IgD-negative memory B cell (primary cell): Measurements from ENCODE around the gene PRICKLE2. TPM values are rescaled to one million over a fixed set of nuclear protein-coding genes. Genes with fewer than 3 reads are reported as not detected.

Source experiments
- H3K27ac Mint-ChIP-seq, 3 donors: one replicate each; pipeline ENCODE4 v1.8.0; 2020 to 2022; ENCODE audit warnings: mild to moderate bottlenecking in 3 of 3, mixed read lengths in 3 of 3, moderate library complexity in 1 of 3
- H3K27me3 Mint-ChIP-seq: one replicate; pipeline ENCODE4 v1.8.0; 2021; ENCODE audit warnings: mixed read lengths
- H3K36me3 Mint-ChIP-seq: one replicate; pipeline ENCODE4 v1.8.0; 2020; ENCODE audit warnings: mild to moderate bottlenecking, mixed read lengths
- H3K4me1 Mint-ChIP-seq, 3 donors: one replicate each; pipeline ENCODE4 v1.8.0; 2020 to 2022; ENCODE audit warnings: mixed read lengths in 3 of 3, mild to moderate bottlenecking in 1 of 3
- H3K4me3 Mint-ChIP-seq, 4 donors: one replicate each; pipeline ENCODE4 v1.8.0; 2020 to 2022; ENCODE audit warnings: mild to moderate bottlenecking in 4 of 4, mixed read lengths in 4 of 4, moderate library complexity in 3 of 4
- H3K9me3 Mint-ChIP-seq, 3 donors: one replicate each; pipeline ENCODE4 v1.8.0; 2020 to 2021; ENCODE audit warnings: mixed read lengths in 3 of 3, mild to moderate bottlenecking in 1 of 3
- polyA plus RNA-seq: library from polyadenylated mRNA; unstranded; fragments of 300-500 nt; fragmentation: Illumina TruSeq; gene quantifications from one replicate; pipeline ENCODE4 v1.2.3, GENCODE V29; 2021

PRICKLE2 gene
- polyA plus RNA-seq, 1 donor from 2014 or later: 0.73 TPM

DNA sequence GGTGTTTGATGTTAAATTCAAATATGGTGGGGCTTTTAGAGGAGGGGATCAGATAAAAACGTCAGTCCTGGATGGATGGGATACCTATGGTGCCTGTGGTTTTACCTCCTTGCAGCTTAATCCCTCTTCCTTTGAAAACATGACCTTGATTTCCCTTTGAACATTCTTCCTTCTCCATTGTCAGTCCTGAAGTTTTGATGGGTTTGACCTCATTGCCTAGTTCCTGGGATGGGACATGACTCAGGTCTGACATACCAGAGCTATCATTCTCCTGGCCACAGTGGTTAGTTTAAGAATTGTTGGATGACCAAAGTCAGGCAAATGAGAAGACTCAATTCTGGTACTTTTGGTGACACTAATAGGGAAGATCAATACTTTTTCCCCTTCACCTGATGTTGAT lies 87.2 kb downstream of the PRICKLE2 start:
- Mint-ChIP-seq H3K4me1 (peaks cover 0 to 3% (median 0%) of the 10 kb centered on the region in 3 donors), H3K4me3 (peak overlapping the region in 1 of 4 donors; percentile 32), H3K27ac (no peak overlapping the region)

DNA sequence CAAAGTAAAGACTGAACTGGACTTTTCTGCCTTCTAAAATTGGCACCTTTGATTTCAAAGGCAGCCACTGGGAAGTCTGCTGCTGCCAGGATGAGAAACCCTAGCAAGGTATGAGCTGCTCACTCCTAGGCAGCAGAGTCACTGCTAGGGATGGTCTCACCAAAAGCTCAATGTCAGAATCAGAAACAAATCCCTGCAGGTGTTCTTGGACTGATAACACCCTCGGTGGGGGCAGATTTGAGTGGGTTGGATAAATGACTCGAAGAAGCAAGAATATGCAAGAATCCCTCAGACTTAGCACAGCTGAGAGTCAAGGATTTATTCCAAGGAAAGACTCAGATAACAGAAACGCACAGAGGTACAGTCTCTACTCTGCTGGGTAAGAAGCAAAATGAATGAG lies 90.4 kb downstream of the PRICKLE2 start:
- peaks cover 4% of the 10 kb centered on the region for H3K36me3 Mint-ChIP-seq
- H3K4me1 Mint-ChIP-seq: peaks cover 0 to 3% (median 0%) of the 10 kb centered on the region in 3 donors
- no peak overlapping the region for H3K4me3 Mint-ChIP-seq
- no peak overlapping the region for H3K27ac Mint-ChIP-seq
- H3K27me3 Mint-ChIP-seq: no peaks in the 10 kb centered on the region
- no peaks in the 10 kb centered on the region for H3K9me3 Mint-ChIP-seq

More for the DNA sequence above, 87.2 kb downstream of the PRICKLE2 start:
- Mint-ChIP-seq H3K9me3 (no peaks in the 10 kb centered on the region), H3K27me3 (no peaks in the 10 kb centered on the region), H3K36me3 (peaks cover 6% of the 10 kb centered on the region)

DNA sequence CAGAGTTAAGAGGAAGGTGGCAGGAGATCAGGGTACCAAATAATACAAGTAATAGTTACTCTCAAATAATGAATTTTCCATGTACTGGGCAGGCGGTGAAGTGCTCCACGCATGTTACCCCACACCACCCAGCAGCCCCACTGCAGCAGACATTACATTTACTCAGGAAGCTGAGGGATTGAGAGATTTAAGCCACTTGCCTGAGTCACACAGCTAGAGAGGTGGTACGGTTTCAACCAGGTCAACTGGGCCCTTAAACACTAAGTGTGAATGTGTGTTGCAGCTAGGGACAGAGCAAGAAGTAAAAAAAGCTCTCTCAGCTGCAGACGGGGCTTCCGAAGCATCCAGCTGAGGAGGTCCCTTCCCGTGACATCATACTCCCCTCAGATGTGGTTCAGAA lies 91.3 kb downstream of the PRICKLE2 start:
- Mint-ChIP-seq H3K4me1 (peaks cover 0 to 3% (median 0%) of the 10 kb centered on the region in 3 donors), H3K4me3 (no peak overlapping the region), H3K27ac (no peak overlapping the region), H3K27me3 (no peaks in the 10 kb centered on the region), H3K9me3 (no peaks in the 10 kb centered on the region), H3K36me3 (peaks cover 6% of the 10 kb centered on the region)

DNA sequence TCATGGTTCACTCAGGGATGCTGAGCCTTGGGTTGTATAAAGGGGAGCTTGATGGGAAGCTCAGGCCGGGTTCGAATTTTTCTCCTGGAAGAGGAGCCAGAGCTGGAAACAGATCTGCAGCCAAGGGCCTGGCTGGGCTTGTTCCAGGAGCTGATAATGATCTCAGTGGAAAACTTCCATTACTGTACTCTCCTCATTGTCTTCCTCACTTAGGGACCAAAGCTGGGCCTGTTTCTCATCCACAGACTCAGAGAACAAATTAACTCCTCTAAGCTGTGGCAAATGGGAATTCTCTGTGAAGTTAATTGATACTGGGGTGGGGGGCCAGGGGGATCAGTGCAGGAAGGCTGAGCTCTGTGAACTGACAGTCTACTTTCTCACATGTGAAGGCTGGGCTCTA lies 92.0 kb downstream of the PRICKLE2 start:
- Mint-ChIP-seq H3K4me1 (peaks cover 0 to 3% (median 0%) of the 10 kb centered on the region in 3 donors), H3K36me3 (peaks cover 6% of the 10 kb centered on the region), H3K4me3 (no peak overlapping the region), H3K27me3 (no peaks in the 10 kb centered on the region), H3K9me3 (no peaks in the 10 kb centered on the region), H3K27ac (no peak overlapping the region)

- no peak overlapping the region for H3K4me3 Mint-ChIP-seq
- H3K36me3 Mint-ChIP-seq: peaks cover 6% of the 10 kb centered on the region
- no peak overlapping the region for H3K27ac Mint-ChIP-seq
Measured at GRCh38 chr3:64131725-64132469, 93.4 kb downstream of the PRICKLE2 start.

GRCh38 chr3:64130436-64130835 lies 94.8 kb downstream of the PRICKLE2 start:
- no peaks in the 10 kb centered on the region for H3K4me1 Mint-ChIP-seq
- H3K9me3 Mint-ChIP-seq: peaks cover 0 to 2% (median 0%) of the 10 kb centered on the region in 3 donors
- H3K27me3 Mint-ChIP-seq: no peaks in the 10 kb centered on the region
- peaks cover 6% of the 10 kb centered on the region for H3K36me3 Mint-ChIP-seq
- H3K4me3 Mint-ChIP-seq: no peak overlapping the region
- no peak overlapping the region for H3K27ac Mint-ChIP-seq

More at GRCh38 chr3:64131725-64132469, 93.4 kb downstream of the PRICKLE2 start:
- Mint-ChIP-seq H3K4me1 (peaks cover 0 to 1% (median 0%) of the 10 kb centered on the region in 3 donors), H3K9me3 (peaks cover 0 to 1% (median 0%) of the 10 kb centered on the region in 3 donors), H3K27me3 (no peaks in the 10 kb centered on the region)

DNA sequence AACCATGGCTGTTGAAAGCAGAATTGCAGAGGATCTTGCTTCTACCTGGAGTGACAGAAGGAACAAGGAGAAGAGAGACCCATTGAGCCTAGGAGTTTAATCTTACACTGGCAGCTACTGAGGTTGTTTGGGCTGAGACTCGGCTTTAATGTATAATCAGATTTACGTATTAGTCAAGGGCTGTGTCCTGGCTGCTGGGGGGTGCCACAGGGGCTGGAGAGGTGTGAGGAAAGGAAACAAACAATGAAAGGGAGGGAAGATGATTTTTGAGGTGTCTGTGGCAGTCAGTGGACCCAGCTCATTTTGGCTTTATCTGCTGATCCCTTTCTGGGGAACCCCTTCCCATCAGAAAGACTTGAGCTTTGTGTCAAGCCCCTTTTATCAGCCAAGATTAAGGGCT lies 95.7 kb downstream of the PRICKLE2 start:
- Mint-ChIP-seq H3K9me3 (peaks cover 0 to 5% (median 2%) of the 10 kb centered on the region in 3 donors), H3K4me3 (no peak overlapping the region), H3K4me1 (no peaks in the 10 kb centered on the region), H3K36me3 (peaks cover 6% of the 10 kb centered on the region), H3K27me3 (no peaks in the 10 kb centered on the region), H3K27ac (no peak overlapping the region)

DNA sequence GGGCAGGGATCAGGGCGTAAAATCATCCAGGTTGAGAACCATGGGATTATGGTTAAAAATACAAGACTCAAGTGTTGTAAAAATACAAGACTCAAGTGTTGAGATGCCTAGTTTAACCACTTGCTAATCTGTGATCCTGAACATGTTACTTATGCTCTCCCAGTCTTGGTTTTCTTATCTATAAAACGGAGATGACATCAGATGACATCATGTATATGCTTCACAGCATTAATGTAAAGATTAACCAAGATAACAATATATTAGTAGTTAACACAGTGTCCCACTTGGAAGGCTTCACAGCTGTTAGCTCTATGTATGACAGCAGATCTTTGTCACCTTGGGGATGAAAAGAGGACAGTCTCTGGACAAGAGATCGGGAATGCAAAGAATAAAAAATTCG lies 96.2 kb downstream of the PRICKLE2 start:
- H3K27ac Mint-ChIP-seq: peak overlapping the region in 1 of 3 donors; percentile 59
- H3K4me3 Mint-ChIP-seq: no peak overlapping the region
- H3K36me3 Mint-ChIP-seq: peaks cover 6% of the 10 kb centered on the region
- no peaks in the 10 kb centered on the region for H3K4me1 Mint-ChIP-seq
- peaks cover 1 to 5% (median 2%) of the 10 kb centered on the region in 3 donors for H3K9me3 Mint-ChIP-seq
- no peaks in the 10 kb centered on the region for H3K27me3 Mint-ChIP-seq

- no peak overlapping the region for H3K27ac Mint-ChIP-seq
- no peaks in the 10 kb centered on the region for H3K4me1 Mint-ChIP-seq
- peaks cover 1 to 5% (median 2%) of the 10 kb centered on the region in 3 donors for H3K9me3 Mint-ChIP-seq
- H3K4me3 Mint-ChIP-seq: no peak overlapping the region
- H3K36me3 Mint-ChIP-seq: peaks cover 2% of the 10 kb centered on the region
- no peaks in the 10 kb centered on the region for H3K27me3 Mint-ChIP-seq
Measured at GRCh38 chr3:64125561-64125960, 99.7 kb downstream of the PRICKLE2 start.

DNA sequence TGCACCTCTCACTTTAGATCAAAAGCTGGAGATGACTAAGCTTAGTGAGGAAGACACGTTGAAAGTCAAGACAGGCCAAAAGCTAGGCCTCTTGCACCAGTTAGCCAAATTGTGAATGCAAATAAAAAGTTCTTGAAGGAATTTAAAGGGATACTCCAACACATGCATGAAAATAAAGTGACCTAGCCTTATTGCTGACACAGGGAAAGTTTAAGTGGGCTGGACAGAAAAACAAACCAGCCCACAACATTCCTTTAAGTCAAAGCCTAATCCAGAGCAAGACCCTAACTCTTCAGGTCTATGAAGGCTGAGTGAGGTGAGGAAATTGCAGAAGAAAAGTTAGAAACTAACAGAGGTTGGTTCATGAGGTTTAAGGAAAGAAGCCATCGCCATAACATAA lies 101.3 kb downstream of the PRICKLE2 start:
- Mint-ChIP-seq H3K4me1 (no peaks in the 10 kb centered on the region), H3K27ac (no peak overlapping the region), H3K27me3 (no peaks in the 10 kb centered on the region), H3K9me3 (peaks cover 4 to 9% (median 5%) of the 10 kb centered on the region in 3 donors), H3K4me3 (no peak overlapping the region), H3K36me3 (peaks cover 2% of the 10 kb centered on the region)

DNA sequence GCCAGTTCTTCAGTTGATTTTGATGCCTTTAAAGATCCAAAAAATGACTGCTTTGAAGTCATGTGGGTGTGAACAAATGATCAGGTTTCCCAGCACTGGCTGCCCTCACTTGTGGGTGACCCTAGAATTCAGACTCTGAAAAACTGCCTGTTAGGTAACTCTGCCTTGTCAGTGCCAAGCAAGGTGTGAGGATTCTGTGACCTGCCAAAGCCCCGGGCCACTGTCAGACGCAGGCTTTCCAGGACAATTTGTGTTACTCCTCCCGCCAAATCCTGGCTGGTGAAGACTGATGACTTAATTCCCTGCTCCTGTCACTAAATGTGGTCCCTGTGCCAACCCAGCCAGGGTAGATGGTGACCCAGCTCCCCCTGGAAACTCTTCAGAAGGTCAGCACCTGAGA lies 102.8 kb downstream of the PRICKLE2 start:
- no peaks in the 10 kb centered on the region for H3K27me3 Mint-ChIP-seq
- no peak overlapping the region for H3K27ac Mint-ChIP-seq
- no peaks in the 10 kb centered on the region for H3K4me1 Mint-ChIP-seq
- no peak overlapping the region for H3K4me3 Mint-ChIP-seq
- peaks cover 4 to 12% (median 6%) of the 10 kb centered on the region in 3 donors for H3K9me3 Mint-ChIP-seq
- peaks cover 4% of the 10 kb centered on the region for H3K36me3 Mint-ChIP-seq

GRCh38 chr3:64121750-64122311 lies 103.4 kb downstream of the PRICKLE2 start:
- Mint-ChIP-seq H3K36me3 (peaks cover 4% of the 10 kb centered on the region), H3K4me3 (no peak overlapping the region), H3K27ac (no peak overlapping the region), H3K9me3 (peaks cover 3 to 12% (median 6%) of the 10 kb centered on the region in 3 donors), H3K4me1 (no peaks in the 10 kb centered on the region), H3K27me3 (no peaks in the 10 kb centered on the region)

- H3K27ac Mint-ChIP-seq: no peak overlapping the region
- no peaks in the 10 kb centered on the region for H3K4me1 Mint-ChIP-seq
- no peak overlapping the region for H3K4me3 Mint-ChIP-seq
- peaks cover 3 to 12% (median 6%) of the 10 kb centered on the region in 3 donors for H3K9me3 Mint-ChIP-seq
- H3K36me3 Mint-ChIP-seq: peaks cover 4% of the 10 kb centered on the region
- H3K27me3 Mint-ChIP-seq: no peaks in the 10 kb centered on the region
Measured at GRCh38 chr3:64120876-64121275, 104.4 kb downstream of the PRICKLE2 start.

- peaks cover 10% of the 10 kb centered on the region for H3K36me3 Mint-ChIP-seq
- no peaks in the 10 kb centered on the region for H3K27me3 Mint-ChIP-seq
- H3K4me1 Mint-ChIP-seq: peaks cover 0 to 1% (median 0%) of the 10 kb centered on the region in 3 donors
- no peak overlapping the region for H3K27ac Mint-ChIP-seq
- H3K9me3 Mint-ChIP-seq: peaks cover 3 to 26% (median 9%) of the 10 kb centered on the region in 3 donors
- no peak overlapping the region for H3K4me3 Mint-ChIP-seq
Measured at GRCh38 chr3:64117483-64117882, 107.8 kb downstream of the PRICKLE2 start.

DNA sequence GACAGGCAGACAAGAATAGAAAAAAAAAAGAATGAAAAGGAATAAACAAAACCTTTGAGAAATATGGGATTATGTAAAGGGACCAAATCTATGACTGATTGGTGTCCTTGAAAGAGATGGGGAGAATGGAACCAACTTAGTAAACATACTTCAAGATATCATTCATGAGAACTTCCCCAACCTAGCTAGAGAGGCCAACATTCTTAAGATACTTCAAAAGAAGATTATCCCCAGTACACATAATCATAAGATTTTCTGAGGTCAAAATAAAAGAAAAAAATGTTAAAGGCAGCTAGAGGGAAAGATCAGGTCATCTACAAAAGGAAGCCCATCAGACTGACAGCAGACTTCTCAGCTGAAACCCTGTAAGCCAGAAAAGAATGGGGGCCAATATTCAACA lies 110.6 kb downstream of the PRICKLE2 start:
- peaks cover 10% of the 10 kb centered on the region for H3K36me3 Mint-ChIP-seq
- H3K9me3 Mint-ChIP-seq: peaks cover 5 to 26% (median 9%) of the 10 kb centered on the region in 3 donors
- H3K4me3 Mint-ChIP-seq: no peak overlapping the region
- H3K27ac Mint-ChIP-seq: no peak overlapping the region
- H3K4me1 Mint-ChIP-seq: peaks cover 0 to 2% (median 1%) of the 10 kb centered on the region in 3 donors
- H3K27me3 Mint-ChIP-seq: no peaks in the 10 kb centered on the region
